ENCODE measurements around the gene TEKTIP1. TPM values are rescaled to one million over a fixed set of nuclear protein-coding genes. Genes with fewer than 3 reads are reported as not detected.
A peak's percentile ranks its signal among the peaks of the same experiment; 100 is the strongest.

The TEKTIP1 gene
- total RNA-seq, 2 donors from 2014 or later: 0.41 to 5.3 TPM

DNA sequence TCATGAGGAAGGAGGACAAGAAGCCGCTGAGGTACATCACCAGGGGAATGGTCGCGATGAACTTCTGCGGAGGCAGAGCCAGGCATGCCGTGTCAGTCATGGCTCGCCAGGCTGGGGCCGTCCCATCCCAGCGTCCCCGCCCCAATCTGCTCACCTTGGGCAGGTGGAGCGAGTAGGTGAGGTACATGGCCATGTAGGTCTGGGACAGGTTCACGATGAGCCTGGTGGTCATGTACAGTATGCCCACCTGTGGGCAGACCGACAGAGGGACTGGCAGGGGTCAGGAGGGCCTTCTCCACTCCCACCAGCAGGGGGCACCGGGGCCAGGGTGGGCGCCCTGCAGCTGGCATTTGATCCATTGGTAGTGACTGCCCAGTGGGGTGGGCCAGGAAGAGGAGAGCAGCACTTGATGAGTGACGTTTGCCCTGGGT is 8.3 kb downstream of the TEKTIP1 start:
- H3K4me3 ChIP-seq: no peak overlapping the region
- no peak overlapping the region for H3K27ac ChIP-seq
- H3K9me3 ChIP-seq: no peaks in the 10 kb centered on the region
- intact Hi-C loops (cut with DNase I): loop anchor here (5.0 kb wide), 1 partner anchor 70 kb away; no protein-coding TSS in a partner anchor
- no peaks in the 10 kb centered on the region for H3K36me3 ChIP-seq
- no peaks in the 10 kb centered on the region for H3K4me1 ChIP-seq (replicated peaks)
- no peaks in the 10 kb centered on the region for H3K27me3 ChIP-seq (replicated peaks; ENCODE audit: insufficient read depth)
- DNase-seq (ENCODE audit: low spot score): no peak
- 88% methylated on average over 15 of the region's 15 CpGs for WGBS
- TF ChIP-seq POLR2A (IDR thresholded peaks at IDR 0.05): no peak
- TF ChIP-seq, protein P1, sequence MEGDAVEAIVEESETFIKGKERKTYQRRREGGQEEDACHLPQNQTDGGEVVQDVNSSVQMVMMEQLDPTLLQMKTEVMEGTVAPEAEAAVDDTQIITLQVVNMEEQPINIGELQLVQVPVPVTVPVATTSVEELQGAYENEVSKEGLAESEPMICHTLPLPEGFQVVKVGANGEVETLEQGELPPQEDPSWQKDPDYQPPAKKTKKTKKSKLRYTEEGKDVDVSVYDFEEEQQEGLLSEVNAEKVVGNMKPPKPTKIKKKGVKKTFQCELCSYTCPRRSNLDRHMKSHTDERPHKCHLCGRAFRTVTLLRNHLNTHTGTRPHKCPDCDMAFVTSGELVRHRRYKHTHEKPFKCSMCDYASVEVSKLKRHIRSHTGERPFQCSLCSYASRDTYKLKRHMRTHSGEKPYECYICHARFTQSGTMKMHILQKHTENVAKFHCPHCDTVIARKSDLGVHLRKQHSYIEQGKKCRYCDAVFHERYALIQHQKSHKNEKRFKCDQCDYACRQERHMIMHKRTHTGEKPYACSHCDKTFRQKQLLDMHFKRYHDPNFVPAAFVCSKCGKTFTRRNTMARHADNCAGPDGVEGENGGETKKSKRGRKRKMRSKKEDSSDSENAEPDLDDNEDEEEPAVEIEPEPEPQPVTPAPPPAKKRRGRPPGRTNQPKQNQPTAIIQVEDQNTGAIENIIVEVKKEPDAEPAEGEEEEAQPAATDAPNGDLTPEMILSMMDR (IDR thresholded peaks at IDR 0.05): peak in 3 of 4 experiments; percentile 11 to 30 (median 15)

DNA sequence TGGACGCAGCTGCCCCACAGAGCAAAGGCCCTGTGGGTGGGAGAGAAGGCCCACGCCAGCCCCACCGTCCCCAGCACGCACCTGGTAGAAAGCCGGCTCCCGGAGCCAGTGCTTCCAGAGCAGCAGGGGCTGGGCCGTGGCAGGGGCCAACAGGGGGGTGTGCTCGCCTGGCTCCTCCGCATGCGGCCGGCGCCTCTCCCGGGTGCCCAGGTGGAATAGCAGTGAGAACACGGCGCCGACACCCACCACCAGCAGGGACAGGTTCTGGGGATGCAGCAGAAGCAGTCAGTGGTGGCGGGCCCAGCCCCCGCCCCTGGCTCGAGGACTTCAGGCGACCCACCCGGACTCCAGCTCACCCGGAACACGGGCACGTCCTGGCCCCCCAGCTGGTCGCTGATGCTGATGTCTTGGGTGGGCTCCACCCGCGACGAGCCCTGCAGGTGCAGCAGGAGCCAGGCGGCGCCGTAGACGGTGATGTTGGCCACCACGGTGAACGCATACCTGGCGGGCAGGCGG is 8.9 kb downstream of the TEKTIP1 start:
- no peak for DNase-seq (ENCODE audit: low spot score)
- intact Hi-C loops (cut with DNase I): loop anchor here (5.0 kb wide), 1 partner anchor 69 kb away; no protein-coding TSS in a partner anchor
- TF ChIP-seq POLR2AphosphoS5 (IDR thresholded peaks at IDR 0.05): no peak
- no peak for TF ChIP-seq POLR2A (IDR thresholded peaks at IDR 0.05)
- TF ChIP-seq, protein P1 (IDR thresholded peaks at IDR 0.05): no peak

DNA sequence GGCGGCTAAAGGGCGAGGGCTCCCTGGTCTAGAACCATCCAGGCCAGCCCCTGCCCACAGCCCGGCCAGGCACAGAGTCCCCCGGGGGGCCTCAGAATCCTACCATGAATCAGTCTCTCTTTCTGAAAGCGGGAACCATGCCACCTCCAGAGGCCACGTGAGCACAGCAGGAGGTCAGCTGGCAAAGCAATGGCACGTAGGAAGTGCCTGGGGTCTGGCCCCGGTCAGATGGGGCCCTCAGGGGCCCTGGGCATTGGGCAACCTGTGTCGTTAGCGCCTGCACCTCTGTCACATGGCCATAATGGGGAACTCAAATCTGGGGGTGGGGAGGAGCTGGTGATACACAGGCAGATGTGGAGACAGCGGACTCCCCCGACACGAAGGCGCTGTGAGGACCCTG is 9.6 kb downstream of the TEKTIP1 start:
- 78% methylated on average over 12 of the region's 14 CpGs for WGBS
- intact Hi-C loops (cut with DNase I): loop anchor here (5.0 kb wide), 1 partner anchor 69 kb away; no protein-coding TSS in a partner anchor

More for the DNA sequence above, 8.9 kb downstream of the TEKTIP1 start:
- no peaks in the 10 kb centered on the region for H3K4me1 ChIP-seq (replicated peaks)
- no peaks in the 10 kb centered on the region for H3K27me3 ChIP-seq (replicated peaks; ENCODE audit: insufficient read depth)
- H3K4me3 ChIP-seq: no peak overlapping the region
- no peaks in the 10 kb centered on the region for H3K36me3 ChIP-seq
- H3K27ac ChIP-seq: no peak overlapping the region
- no peaks in the 10 kb centered on the region for H3K9me3 ChIP-seq
- WGBS: 82% methylated on average over 27 of the region's 36 CpGs

DNA sequence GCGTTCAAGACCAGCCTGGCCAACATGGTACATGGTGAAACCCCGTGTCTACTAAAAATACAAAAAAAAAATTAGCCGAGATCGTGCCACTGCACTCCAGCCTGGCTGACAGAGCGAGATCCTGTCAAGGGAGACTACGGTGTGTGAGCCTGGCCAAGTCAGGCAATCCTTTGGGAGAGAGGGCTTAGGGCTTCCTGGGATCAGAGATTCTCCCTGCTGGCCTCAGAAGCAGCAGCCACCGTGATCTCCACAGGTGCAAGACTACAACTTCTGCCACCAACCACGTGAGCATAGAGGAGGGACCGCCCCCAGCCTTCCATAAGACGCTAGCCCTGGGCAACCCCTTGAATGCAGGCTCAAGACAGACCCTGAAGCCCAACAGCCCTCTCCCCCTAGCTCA is 10.8 kb downstream of the TEKTIP1 start:
- 87% methylated on average over 10 of the region's 10 CpGs for WGBS
- H3K4me1 ChIP-seq (replicated peaks): no peaks in the 10 kb centered on the region
- H3K4me3 ChIP-seq: no peak overlapping the region
- no peaks in the 10 kb centered on the region for H3K27me3 ChIP-seq (replicated peaks; ENCODE audit: insufficient read depth)
- no peak overlapping the region for H3K27ac ChIP-seq
- H3K36me3 ChIP-seq: no peaks in the 10 kb centered on the region
- TF ChIP-seq, protein P1 (IDR thresholded peaks at IDR 0.05): no peak
- TF ChIP-seq POLR2A (IDR thresholded peaks at IDR 0.05): no peak
- TF ChIP-seq POLR2AphosphoS5 (IDR thresholded peaks at IDR 0.05): no peak
- intact Hi-C loops (cut with DNase I): loop anchor here (5.0 kb wide), 1 partner anchor 67 kb away; no protein-coding TSS in a partner anchor
- DNase-seq (ENCODE audit: low spot score): no peak
- no peaks in the 10 kb centered on the region for H3K9me3 ChIP-seq

More for the DNA sequence above, 9.6 kb downstream of the TEKTIP1 start:
- no peaks in the 10 kb centered on the region for H3K27me3 ChIP-seq (replicated peaks; ENCODE audit: insufficient read depth)
- no peaks in the 10 kb centered on the region for H3K9me3 ChIP-seq
- no peaks in the 10 kb centered on the region for H3K36me3 ChIP-seq
- DNase-seq (ENCODE audit: low spot score): no peak
- H3K27ac ChIP-seq: no peak overlapping the region
- no peak overlapping the region for H3K4me3 ChIP-seq
- no peaks in the 10 kb centered on the region for H3K4me1 ChIP-seq (replicated peaks)
- TF ChIP-seq, protein P1 (IDR thresholded peaks at IDR 0.05): no peak
- TF ChIP-seq POLR2AphosphoS5 (IDR thresholded peaks at IDR 0.05) (no peak), POLR2A (IDR thresholded peaks at IDR 0.05) (no peak)
